SJCRH30 (cell line): ENCODE results near the gene ASH1L. TPM values are rescaled to one million over a fixed set of nuclear protein-coding genes. Genes with fewer than 3 reads are reported as not detected.
"Not testable (repeated sequence)": the region's sequence is repeated elsewhere in the genome, so short reads cannot be mapped to it uniquely, and the experiment has no call there.

Experiments
- DNase-seq, 2 experiments: peaks; one replicate each; pipeline ENCODE4 v3.0.0-alpha.2; 2015 to 2020
- H3K27ac ChIP-seq: fragments of 250-450 bp; sonication (Bioruptor Pico); 2 replicates; pipeline ENCODE4 v1.5.1; 2020; ENCODE audit warnings: mild to moderate bottlenecking, moderate library complexity
- H3K27me3 ChIP-seq: fragments of 250-450 bp; sonication (Bioruptor Pico); 2 replicates; pipeline ENCODE4 v1.5.1; 2020; ENCODE audit warnings: mild to moderate bottlenecking, moderate library complexity
- H3K36me3 ChIP-seq: fragments of 250-450 bp; sonication (Bioruptor Pico); 2 replicates; pipeline ENCODE4 v1.5.1; 2020; ENCODE audit warnings: mild to moderate bottlenecking, moderate library complexity
- H3K4me1 ChIP-seq: fragments of 250-450 bp; sonication (Bioruptor Pico); 2 replicates; pipeline ENCODE4 v1.5.1; 2020; ENCODE audit warnings: mild to moderate bottlenecking, moderate library complexity
- H3K4me3 ChIP-seq: fragments of 250-450 bp; sonication (Bioruptor Pico); 2 replicates; pipeline ENCODE4 v1.5.1; 2020; ENCODE audit warnings: mild to moderate bottlenecking, moderate library complexity
- H3K9me3 ChIP-seq: fragments of 250-450 bp; sonication (Bioruptor Pico); replicated peaks from 2 replicates; pipeline ENCODE4 v1.5.1; 2020; ENCODE audit warnings: mild to moderate bottlenecking, moderate library complexity
- total RNA-seq: library from RNA; depleted of rRNA; stranded (reverse); fragments of >200 nt; shearing (Covaris generic); gene quantifications from 2 replicates; pipeline ENCODE4 v1.2.3, GENCODE V29; 2014

Gene ASH1L
- total RNA-seq, 1 experiment from 2014 or later: 35.1 TPM

- not testable (repeated sequence) for H3K9me3 ChIP-seq, DNase-seq, H3K4me1 ChIP-seq
These were observed 75.7 kb downstream of the ASH1L start for GRCh38 chr1:155486952-155487351.

GRCh38 chr1:155485945-155486344 is 76.7 kb downstream of the ASH1L start:
- Histone ChIP-seq H3K27ac (no peak overlapping the region), H3K4me3 (no peak overlapping the region), H3K9me3 (no peaks in the 10 kb centered on the region), H3K4me1 (no peaks in the 10 kb centered on the region), H3K27me3 (no peaks in the 10 kb centered on the region), H3K36me3 (peaks cover 12% of the 10 kb centered on the region; the same call in 1 of the 2 replicates)
- no peak for DNase-seq

More at GRCh38 chr1:155486952-155487351, 75.7 kb downstream of the ASH1L start:
- not testable (repeated sequence) for H3K36me3 ChIP-seq, H3K4me3 ChIP-seq, H3K27me3 ChIP-seq, H3K27ac ChIP-seq

- H3K27me3 ChIP-seq: no peaks in the 10 kb centered on the region
- H3K36me3 ChIP-seq: peaks cover 17% of the 10 kb centered on the region; the same call in 1 of the 2 replicates
- no peak for DNase-seq
- H3K4me1 ChIP-seq: no peaks in the 10 kb centered on the region
- no peak overlapping the region for H3K4me3 ChIP-seq
- H3K9me3 ChIP-seq: no peaks in the 10 kb centered on the region
- no peak overlapping the region for H3K27ac ChIP-seq
These were observed 77.4 kb downstream of the ASH1L start for GRCh38 chr1:155485222-155485621.

GRCh38 chr1:155481741-155482241 is 80.8 kb downstream of the ASH1L start:
- H3K27me3 ChIP-seq: no peaks in the 10 kb centered on the region
- H3K36me3 ChIP-seq: peaks cover 29% of the 10 kb centered on the region; the same call in 1 of the 2 replicates
- H3K27ac ChIP-seq: no peak overlapping the region
- DNase-seq: no peak
- H3K9me3 ChIP-seq: no peaks in the 10 kb centered on the region
- no peak overlapping the region for H3K4me3 ChIP-seq
- no peaks in the 10 kb centered on the region for H3K4me1 ChIP-seq

GRCh38 chr1:155479205-155479604 is 83.4 kb downstream of the ASH1L start:
- peaks cover 39% of the 10 kb centered on the region for H3K36me3 ChIP-seq
- H3K4me3 ChIP-seq: no peak overlapping the region
- H3K27me3 ChIP-seq: no peaks in the 10 kb centered on the region
- no peak for DNase-seq
- H3K4me1 ChIP-seq: no peaks in the 10 kb centered on the region
- H3K27ac ChIP-seq: no peak overlapping the region
- H3K9me3 ChIP-seq: no peaks in the 10 kb centered on the region

- peaks cover 39% of the 10 kb centered on the region for H3K36me3 ChIP-seq
- no peak overlapping the region for H3K27ac ChIP-seq
- DNase-seq: no peak
- H3K9me3 ChIP-seq: no peaks in the 10 kb centered on the region
- no peaks in the 10 kb centered on the region for H3K27me3 ChIP-seq
- no peak overlapping the region for H3K4me3 ChIP-seq
- no peaks in the 10 kb centered on the region for H3K4me1 ChIP-seq
These were observed 84.2 kb downstream of the ASH1L start for GRCh38 chr1:155478270-155478852.

- H3K36me3 ChIP-seq: peaks cover 18% of the 10 kb centered on the region
- no peak overlapping the region for H3K27ac ChIP-seq
- no peaks in the 10 kb centered on the region for H3K4me1 ChIP-seq
- H3K4me3 ChIP-seq: no peak overlapping the region
- no peaks in the 10 kb centered on the region for H3K27me3 ChIP-seq
- no peak for DNase-seq
- no peaks in the 10 kb centered on the region; the same call in 1 of the 2 replicates for H3K9me3 ChIP-seq
These were observed 88.5 kb downstream of the ASH1L start for GRCh38 chr1:155474146-155474545.

GRCh38 chr1:155473151-155473821 is 89.3 kb downstream of the ASH1L start:
- no peaks in the 10 kb centered on the region; the same call in 1 of the 2 replicates for H3K9me3 ChIP-seq
- H3K4me3 ChIP-seq: no peak overlapping the region
- peaks cover 13% of the 10 kb centered on the region for H3K36me3 ChIP-seq
- no peaks in the 10 kb centered on the region for H3K27me3 ChIP-seq
- no peaks in the 10 kb centered on the region for H3K4me1 ChIP-seq
- H3K27ac ChIP-seq: no peak overlapping the region
- DNase-seq: no peak

- H3K27me3 ChIP-seq: no peaks in the 10 kb centered on the region
- DNase-seq: no peak
- no peaks in the 10 kb centered on the region; the same call in 1 of the 2 replicates for H3K9me3 ChIP-seq
- no peaks in the 10 kb centered on the region for H3K4me1 ChIP-seq
- no peak overlapping the region for H3K4me3 ChIP-seq
- H3K36me3 ChIP-seq: peaks cover 13% of the 10 kb centered on the region
- H3K27ac ChIP-seq: no peak overlapping the region
These were observed 90.0 kb downstream of the ASH1L start for GRCh38 chr1:155472491-155473083.

- no peaks in the 10 kb centered on the region for H3K27me3 ChIP-seq
- no peak overlapping the region for H3K27ac ChIP-seq
- H3K4me1 ChIP-seq: no peaks in the 10 kb centered on the region
- H3K9me3 ChIP-seq: no peaks in the 10 kb centered on the region; the same call in 1 of the 2 replicates
- DNase-seq: no peak
- H3K4me3 ChIP-seq: no peak overlapping the region
- peaks cover 11% of the 10 kb centered on the region for H3K36me3 ChIP-seq
These were observed 90.7 kb downstream of the ASH1L start for GRCh38 chr1:155471891-155472290.

GRCh38 chr1:155471026-155471425 is 91.6 kb downstream of the ASH1L start:
- H3K4me1 ChIP-seq: no peaks in the 10 kb centered on the region
- no peaks in the 10 kb centered on the region; the same call in 1 of the 2 replicates for H3K9me3 ChIP-seq
- no peaks in the 10 kb centered on the region for H3K27me3 ChIP-seq
- H3K36me3 ChIP-seq: peaks cover 10% of the 10 kb centered on the region
- no peak overlapping the region for H3K4me3 ChIP-seq
- DNase-seq: no peak
- no peak overlapping the region for H3K27ac ChIP-seq

- H3K27ac ChIP-seq: no peak overlapping the region
- DNase-seq: no peak
- no peak overlapping the region for H3K4me3 ChIP-seq
These were observed 95.6 kb downstream of the ASH1L start for GRCh38 chr1:155466996-155467395.

GRCh38 chr1:155466617-155466972 is 96.0 kb downstream of the ASH1L start:
- Histone ChIP-seq H3K4me3 (no peak overlapping the region), H3K9me3 (no peaks in the 10 kb centered on the region; the same call in 1 of the 2 replicates), H3K36me3 (peaks cover 11% of the 10 kb centered on the region), H3K4me1 (no peaks in the 10 kb centered on the region), H3K27ac (no peak overlapping the region), H3K27me3 (no peaks in the 10 kb centered on the region)
- no peak for DNase-seq

More at GRCh38 chr1:155466996-155467395, 95.6 kb downstream of the ASH1L start:
- H3K9me3 ChIP-seq: no peaks in the 10 kb centered on the region; the same call in 1 of the 2 replicates
- H3K36me3 ChIP-seq: peaks cover 10% of the 10 kb centered on the region
- H3K27me3 ChIP-seq: no peaks in the 10 kb centered on the region
- H3K4me1 ChIP-seq: no peaks in the 10 kb centered on the region

- Histone ChIP-seq H3K9me3 (no peaks in the 10 kb centered on the region), H3K27me3 (no peaks in the 10 kb centered on the region), H3K4me3 (no peak overlapping the region), H3K36me3 (peaks cover 22% of the 10 kb centered on the region), H3K4me1 (no peaks in the 10 kb centered on the region), H3K27ac (no peak overlapping the region)
- DNase-seq: no peak
These were observed 98.5 kb downstream of the ASH1L start for GRCh38 chr1:155463865-155464650.
